Amniotic epithelial cell (primary cell): Measurements from ENCODE around the gene CTPS1.

Source experiments
- DNase-seq: peaks from one replicate; pipeline ENCODE4 v3.0.0-alpha.2; 2010; ENCODE audit warnings: low read depth

The CTPS1 gene

DNA sequence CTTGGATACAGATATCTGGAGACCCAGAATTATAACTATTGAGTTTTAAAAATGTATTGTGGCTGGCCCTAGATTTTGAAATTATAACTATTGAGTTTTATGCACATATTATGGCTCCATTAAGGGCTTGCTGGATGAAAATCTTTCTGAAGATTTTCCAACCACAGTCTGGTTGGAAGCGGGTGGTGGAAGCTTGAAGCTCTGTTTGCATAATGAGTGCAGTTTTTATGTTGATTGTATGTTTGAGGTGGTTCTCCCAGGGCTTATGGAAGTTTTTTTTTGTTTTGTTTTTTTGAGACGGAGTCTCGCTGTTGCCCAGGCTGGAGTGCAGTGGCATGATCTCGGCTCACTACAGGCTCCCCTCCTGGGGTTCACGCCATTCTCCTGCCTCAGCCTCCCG is 10.1 kb upstream of the CTPS1 start:
- DNase-seq, result no peak

DNA sequence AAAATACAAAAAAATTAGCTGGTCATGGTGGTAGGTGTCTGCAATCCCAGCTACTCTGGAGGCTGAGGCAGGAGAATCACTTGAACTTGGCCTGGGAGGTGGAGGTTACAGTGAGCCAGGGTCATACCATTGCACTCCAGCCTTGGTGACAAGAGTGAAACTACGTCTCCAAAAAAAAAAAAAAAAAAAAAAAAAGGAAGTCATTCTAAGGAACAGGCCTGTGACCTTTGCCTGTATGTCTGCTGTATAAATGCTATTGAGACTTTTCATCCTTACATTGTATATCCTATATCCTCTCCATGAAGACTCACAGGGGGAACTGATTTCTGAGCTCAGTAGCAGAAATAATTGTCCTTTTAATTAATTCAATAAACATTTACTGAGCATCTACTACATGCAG is 7.5 kb upstream of the CTPS1 start:
- no peak for DNase-seq

DNA sequence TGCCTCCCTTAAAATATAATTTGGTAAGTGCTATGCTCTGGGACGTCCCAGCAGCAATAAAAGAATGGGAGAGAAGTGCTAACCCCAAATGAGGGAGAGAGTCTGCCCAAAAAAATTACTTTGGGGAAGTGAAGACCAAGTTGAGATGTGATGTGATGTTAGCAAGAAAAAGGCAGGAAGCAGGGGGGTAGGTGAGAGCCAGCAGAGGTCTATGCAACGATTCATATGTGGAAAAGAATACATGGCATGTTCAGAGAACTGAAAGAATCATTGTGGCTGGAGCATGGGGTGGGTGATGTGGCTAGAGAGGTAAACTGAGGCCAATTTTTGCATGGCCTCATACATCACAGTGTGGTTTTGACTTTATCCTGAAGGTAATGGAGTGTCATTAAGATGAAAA is 5.6 kb upstream of the CTPS1 start:
- DNase-seq, result no peak

DNA sequence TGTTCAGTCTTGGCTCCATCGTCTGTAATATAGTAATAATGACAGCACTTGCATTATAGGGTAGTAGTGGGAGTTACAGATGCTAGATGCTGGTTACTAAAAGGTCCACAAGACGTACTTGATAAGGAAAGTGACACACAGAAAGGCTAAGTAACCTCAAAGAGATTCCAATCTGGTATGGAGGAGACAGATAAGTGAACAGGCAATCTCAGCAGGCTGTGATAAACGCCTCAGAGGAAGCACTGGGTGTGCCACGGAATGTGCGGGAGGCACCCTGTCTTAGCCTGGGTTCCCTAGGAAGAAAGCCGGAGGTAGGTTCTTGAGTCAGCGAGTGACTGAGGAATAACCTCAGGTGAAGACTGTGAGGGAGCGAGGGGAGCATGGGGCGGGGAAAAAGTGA is 4.6 kb upstream of the CTPS1 start:
- DNase-seq, result peak; percentile 26

DNA sequence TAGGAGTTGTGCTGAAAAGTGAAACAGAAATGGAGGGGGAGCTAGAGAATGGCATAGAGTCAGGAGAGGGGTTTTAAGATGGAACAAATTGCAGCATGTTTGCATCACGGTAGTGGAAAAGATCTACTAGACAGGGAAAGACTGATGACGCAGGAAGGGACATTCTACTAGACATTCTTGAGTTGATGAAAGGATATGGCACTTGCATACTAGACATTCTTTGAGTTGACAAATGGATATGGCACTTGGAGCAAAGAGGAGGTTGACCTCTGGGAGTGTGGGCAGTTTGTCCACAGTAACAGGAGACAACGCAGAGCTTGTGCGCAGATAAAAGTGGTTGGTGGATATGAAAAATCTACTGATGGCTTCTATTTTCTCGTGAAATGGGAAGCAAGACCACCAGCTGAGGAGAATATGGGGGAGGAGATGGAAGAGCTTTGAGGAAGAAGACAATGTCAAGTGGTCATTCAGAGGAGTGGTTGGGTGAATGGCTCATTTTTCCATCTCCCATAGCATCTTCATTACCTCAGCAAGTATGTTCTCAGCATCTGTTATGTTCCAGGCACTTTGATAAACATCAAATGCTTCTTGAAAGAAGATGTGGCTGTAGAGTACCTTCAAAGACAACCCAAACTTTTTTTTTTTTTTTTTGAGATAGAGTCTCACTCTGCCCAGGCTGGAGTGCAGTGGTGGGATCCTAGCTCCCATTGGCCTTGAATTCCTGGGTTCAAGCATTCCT is 2.4 kb upstream of the CTPS1 start:
- DNase-seq, result peak; percentile 65

DNA sequence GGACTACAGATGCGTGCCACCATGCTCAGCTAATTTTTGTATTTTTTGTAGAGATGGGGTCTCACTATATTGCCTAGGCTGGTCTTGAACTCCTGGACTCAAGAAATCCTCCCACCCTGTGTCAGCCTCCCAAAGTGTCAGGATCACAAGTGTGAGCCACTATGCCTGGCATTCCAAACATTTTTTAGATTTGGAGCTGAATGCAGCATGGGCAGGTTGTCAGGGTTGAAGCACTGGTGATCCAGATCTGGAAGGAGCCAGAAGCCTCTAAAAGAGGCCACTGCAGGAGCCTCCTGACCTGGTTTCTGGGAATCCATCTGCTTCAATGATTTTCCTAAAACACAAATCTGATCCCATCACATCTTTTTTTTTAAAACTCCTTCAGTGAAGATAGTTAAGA is 1.8 kb upstream of the CTPS1 start:
- no peak for DNase-seq

DNA sequence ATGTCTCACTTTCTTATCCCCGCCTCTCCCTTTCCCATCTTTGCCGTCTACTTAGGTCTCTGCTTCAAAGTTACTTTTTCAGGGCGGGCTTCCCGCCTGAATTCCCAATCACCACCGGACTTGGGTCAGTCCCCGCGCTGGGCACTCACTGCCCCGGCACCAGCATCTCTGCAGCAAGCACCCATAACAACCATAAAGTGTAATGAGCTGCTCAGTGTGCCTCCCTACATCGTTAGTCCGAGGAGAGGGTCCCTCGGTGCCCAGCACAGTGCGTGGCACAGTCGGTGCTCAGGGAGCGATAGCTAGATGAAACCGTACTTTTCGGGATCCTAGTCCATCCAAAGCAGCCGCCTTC is 633 bp upstream of the CTPS1 start:
- no peak for DNase-seq

DNA sequence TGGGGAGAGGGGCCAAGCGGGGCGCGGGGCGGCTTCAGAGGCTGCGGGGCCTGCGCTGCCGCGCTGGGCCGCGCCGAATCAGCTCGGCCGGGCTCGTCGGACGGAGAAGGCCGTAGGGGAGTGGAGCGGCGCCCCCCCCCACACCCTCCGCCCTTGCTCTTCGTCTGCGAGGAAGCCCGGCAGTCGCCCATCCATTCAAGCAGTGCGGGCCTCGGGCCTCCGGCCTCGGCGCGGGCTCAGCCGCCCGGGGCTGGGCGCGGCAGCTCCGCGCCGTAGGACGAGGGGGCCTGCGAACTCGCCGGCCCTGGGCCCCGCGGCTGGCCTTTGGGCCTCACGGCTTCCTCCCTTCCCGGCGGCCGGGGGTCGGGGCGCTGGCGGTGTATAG is 564 bp downstream of the CTPS1 start:
- no peak for DNase-seq

DNA sequence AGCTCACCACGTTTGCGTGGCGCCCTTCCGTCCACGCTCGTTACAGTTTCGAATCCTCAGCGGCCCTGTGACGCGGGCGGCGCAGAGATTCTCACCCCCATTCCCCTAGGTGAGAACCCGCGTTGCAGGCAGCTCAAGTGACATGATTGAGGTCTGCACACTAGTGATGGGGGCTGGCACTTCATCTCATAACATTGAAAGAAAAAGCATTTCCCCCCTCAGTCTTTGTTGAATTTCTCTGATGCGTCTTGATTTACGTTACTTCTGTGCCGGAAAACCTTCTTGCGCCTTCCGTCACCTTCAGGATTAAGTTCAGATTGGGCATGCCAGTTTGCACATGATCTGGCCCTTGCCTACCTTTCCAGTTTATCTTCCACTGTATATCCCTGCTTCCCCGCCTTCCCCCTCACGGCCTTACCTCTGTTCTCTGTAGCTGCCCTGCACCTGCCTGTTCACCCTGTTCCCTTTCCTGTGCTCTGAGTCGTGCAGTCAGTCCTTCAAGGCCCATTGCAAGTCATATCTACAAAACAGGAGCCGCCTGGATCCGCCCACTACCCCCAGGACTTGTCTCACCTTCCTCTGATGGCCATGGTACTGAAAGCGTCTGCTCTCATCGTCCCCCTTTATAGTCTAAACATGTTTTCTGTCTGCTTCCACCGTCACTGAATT is 1.1 kb downstream of the CTPS1 start:
- peak; percentile 33 for DNase-seq

DNA sequence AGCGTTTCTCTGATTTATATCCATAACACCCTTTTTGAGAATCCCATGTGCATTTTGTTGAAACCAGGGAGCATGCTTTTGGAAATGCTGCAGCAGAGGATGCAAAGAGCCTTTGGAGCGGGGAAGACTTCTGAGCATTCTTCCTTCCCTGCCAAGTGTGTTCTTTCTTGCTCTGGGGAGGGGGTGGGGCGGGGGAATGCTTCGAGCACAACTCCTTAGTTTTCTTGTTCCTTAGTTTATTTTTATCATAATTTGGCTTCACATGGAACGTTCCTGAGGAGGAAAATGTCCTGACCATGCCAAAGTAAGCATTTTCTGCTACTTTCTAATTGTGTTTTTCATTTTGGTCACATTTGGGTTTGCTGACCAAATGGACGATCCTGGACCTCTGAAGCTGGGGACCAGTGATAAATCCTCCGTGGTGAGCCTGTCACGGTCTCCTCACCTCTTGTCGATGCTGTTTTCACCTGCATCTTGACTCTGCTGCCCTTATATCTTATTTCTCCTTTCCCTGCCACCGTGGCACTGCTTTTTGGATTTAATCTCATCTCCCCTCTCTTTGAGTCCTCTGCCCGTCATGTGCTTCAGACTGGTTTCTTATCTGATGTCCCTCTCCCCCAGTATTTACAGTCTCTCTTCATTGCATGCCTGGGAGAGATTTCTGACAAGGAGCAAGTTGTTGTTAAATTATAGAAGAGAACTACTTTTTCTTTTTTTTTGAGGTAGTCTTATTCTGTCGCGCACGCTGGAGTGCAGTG is 2.4 kb downstream of the CTPS1 start:
- DNase-seq, result no peak

DNA sequence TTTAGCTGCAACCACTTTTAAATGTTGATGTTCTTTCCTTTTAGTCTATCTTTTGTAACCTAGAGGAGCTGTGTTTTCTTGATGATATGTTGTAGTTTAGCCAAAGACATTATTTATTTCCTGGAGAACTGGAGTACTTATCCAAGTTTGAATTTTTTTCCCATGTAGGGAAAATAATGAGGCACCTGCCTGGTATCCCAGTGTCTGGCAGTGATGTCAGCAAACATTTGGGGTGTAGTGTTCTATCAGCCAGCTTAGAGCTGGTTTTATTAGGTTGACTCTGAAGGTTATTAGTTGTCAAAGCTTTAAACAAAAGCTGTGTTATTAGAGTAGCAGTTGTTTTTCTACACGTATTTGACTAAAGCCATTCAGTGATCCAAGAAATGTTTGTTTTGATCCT is 3.2 kb downstream of the CTPS1 start:
- no peak for DNase-seq

DNA sequence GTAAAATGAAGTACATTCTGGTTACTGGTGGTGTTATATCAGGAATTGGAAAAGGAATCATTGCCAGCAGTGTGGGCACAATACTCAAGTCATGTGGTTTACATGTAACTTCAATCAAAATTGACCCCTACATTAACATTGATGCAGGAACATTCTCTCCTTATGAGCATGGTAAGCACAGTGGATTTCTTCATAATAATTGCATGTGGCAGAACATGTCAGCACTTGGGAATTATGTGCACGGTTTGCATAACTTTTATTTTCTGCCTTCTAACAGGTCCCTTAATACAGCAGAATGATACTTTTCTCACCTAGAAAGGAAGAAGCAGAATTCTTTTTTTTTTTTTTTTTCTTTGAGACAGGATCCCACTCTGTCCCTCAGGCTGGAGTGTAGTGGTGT is 3.8 kb downstream of the CTPS1 start:
- DNase-seq, result no peak

DNA sequence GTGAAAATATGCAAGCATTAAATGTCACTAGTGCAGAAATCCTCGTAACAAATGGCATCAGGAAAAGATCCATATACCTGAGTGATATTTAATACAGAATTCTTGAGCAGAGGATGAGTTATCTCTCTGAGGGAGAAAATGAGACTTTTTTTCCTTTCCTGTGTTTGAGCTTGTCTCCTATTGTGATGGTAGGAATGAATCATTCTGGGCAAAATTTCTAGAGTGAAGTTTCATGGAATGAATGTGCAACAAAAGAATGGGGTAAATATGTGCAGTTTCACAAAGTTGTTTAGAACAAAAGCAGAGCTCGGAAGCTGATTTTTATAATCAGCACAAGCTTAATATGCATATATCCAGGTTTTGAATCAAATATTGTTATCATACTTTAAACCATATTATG is 4.6 kb downstream of the CTPS1 start:
- no peak for DNase-seq

DNA sequence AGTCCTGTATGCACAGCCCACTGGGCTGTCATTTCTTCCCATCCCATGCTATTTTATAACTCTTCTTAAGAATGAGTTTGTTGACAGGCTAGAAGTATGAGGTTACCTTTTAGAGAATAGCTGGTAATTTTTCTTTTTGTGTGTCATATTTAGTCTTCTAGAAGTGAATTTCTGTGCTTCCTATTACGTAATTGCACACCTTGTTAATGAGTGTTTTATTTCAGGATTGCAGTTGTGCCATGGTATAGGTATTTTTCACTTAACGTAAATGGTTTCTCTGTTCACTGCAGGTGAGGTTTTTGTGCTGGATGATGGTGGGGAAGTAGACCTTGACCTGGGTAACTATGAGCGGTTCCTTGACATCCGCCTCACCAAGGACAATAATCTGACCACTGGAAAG is 5.0 kb downstream of the CTPS1 start:
- DNase-seq, result no peak

DNA sequence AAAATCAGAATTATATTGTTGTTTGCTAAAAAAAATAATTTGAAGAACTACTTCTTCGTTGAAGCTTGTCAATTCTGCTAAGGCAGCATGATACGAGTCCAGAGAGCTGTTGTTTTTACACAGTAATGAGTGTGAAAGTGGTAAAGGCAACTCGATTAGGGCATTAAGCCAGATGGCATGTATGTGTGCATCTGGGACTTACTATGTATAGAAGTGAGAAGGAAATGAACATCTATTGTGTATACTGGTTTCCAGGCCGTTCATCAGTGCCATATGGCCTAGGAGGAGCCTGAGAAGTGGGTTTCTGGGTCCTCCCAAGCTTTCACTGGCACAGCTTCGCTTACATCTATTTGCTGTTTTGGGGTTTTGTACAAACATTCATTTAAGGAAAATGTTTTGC is 5.7 kb downstream of the CTPS1 start:
- DNase-seq, result no peak

DNA sequence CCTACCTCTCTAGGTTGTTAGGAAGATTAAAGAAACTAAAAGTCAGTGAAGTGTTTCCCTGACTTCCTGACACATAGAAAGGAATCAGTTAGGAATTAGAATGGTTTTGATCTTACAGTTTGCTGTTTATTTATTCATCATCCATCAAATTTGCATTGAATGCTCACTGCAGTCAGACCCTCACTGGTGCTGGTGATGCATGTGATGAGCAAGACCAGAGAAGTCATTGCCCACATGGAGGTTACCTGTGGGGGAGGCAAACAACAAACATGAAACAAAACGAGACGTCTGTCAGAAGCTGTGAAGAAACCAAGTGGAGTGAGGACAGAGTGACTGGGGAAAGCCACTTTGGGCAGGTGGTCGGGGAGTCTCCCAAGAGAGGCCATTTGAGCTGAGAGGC is 6.4 kb downstream of the CTPS1 start:
- DNase-seq, result no peak

DNA sequence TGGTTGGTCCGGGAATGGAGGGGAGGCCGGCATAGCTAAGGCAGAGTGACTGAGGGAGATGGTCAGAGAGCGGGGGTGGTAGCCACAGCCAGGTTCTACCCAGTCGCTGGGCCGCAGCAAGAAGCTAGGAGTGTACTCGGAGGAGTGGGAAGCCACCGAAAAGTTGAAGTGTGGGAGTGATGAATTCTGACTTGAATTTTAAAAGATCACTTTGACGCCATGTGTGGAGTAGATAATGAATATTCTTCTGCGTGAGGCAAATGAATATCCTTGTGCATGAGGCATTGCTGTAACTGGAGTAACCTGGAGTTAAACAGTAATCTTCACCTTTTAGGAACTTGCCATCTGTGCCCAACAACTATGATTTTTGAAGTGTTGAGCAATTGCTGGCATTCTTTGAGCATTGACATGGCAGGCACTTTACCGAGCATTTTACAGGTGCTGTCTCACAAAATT is 6.9 kb downstream of the CTPS1 start:
- DNase-seq, result no peak

DNA sequence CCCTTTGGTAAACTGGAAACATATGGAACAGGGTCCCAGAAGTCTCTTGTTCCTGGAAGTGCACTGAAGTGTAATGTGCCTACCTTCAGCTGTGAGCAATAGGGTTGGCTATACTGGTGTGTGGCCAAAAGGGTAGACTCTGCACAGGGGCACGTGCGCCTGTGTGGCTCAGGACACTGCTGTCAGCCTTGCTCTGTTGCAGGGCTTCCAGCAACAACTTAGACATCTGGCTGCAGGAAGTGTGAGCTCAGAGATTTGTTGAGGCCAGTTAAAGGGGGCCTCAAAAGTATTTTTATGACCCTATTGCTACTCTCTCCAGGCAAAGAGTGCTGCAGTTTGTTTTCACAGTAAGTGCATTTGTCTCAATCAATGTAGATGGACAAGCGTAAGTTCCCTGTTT is 7.5 kb downstream of the CTPS1 start:
- DNase-seq, result no peak

DNA sequence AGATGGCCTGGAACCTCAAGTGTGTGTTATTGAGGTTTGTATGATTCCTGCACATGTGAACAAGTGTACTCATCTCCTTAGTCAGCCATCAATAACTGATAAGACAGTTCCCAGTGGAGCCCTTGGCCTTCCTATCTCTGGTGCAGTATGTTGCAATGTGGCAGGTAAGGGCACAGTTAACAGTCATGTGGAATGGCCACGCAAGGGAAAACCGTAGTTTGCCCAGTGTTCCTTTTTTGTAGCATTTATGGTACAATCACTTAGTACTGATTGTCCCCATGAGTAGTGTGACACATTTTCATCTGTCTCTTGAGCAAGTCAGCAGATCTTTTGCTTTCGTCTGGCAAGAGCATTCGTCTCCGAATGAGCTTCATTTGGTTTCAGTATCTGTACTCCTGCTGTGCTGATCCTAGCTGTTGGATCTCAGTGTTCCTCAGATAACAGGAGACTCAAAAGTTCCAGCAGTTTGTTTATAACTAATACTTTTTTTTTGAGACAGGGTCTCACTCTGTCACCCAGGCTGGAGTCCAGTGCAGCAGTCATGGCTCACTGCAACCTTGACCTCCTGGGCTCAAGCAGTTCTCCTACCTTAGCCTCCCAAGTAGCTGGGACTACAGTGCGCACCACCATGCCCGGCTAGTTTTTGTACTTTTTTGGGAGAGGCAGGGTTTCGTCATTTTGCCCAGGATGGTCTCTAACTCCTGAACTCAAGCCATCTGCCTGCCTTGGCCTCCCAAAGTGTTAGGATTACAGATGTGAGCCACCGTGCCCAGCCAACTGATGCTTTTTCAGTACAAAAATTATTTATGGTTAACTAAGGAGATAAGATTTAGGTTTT is 8.2 kb downstream of the CTPS1 start:
- no peak for DNase-seq

DNA sequence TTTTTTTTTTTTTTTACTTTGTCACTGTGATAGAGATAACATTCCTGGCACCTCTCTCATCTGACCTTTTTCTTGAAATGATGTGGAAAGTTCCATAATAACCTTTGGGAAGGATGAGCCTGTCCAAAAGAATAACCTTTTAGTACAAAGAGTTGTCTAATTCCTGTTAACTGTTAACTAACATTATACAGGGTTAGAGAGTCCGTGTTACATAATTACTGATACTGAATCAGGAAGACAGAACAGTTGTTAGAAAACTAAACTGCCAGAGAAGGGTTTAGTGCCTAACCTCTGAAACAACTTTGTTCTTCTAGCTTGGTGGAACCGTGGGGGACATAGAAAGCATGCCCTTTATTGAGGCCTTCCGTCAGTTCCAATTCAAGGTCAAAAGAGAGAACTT is 8.8 kb downstream of the CTPS1 start:
- DNase-seq, result no peak

DNA sequence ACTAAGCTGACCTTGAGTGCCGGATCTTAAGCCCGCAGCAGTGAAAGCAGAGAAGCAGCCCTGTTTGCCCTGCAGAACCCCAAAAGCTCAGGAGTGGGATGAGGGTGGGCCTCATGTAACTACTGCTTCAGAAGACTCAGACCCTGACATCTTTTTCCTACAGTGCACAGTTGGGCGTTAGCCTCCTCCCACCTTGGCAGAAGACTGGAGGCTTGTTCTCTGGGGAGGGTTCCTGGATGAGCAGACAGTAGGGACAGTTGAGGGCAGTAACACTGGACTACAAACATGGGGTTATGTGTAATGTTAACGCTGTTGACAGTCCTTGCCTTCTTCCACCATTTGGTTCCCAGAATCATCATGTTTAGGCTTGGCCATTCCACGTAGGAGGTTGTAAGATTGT is 9.6 kb downstream of the CTPS1 start:
- DNase-seq, result no peak

DNA sequence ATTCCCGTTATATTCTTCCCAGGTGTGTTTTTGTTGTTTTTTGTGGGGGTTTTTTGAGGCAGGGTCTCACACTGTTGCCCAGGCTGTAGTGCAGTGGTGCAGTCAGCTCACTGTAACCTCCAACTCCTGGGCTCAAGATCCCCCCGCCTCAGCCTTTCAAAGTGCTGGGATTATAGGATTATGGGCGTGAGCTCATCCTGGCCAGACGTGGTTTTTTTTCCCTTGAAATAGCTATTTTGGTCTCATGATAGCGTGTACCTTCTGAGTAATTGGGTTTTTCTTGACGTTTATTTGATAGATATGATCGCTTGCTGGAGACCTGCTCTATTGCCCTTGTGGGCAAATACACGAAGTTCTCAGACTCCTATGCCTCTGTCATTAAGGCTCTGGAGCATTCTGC is 17.6 kb downstream of the CTPS1 start:
- peak; percentile 76 for DNase-seq

DNA sequence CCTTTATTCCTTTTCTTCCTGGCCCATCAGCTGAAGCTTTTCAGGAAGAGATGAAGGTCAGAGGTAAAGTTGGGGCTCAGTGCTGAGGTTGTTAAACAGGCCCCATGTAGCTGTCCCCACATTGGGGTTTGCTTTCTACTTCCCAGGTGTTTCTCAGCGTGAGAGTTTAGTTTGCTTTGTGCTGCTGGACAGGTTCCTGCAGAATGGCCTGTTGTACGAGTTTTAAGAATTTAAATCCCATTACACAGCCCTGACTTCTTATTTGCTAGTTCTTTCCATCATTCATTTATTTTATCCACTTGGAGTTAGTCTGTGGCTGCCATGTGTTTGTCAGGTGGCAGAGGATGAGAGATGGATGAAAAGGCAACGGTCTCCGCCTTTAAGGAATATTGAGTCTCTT is 19.2 kb downstream of the CTPS1 start:
- DNase-seq, result no peak
